Heart right ventricle (tissue), 16 donors: ENCODE measurements around the gene TARP.
"Not testable (repeated sequence)": the region's sequence is repeated elsewhere in the genome, so short reads cannot be mapped to it uniquely, and the experiment has no call there.

Experiments used
- ATAC-seq, 8 donors: fragments of 200-7000 bp; cut with Tn5 transposase; one replicate each; pipeline ENCODE4 v1.9.1; 2020; ENCODE audit warnings: mild to moderate bottlenecking in 8 of 8, moderate library complexity in 8 of 8, moderate number of reproducible peaks in 1 of 8
- DNase-seq, 2 donors: peaks; one replicate each; pipeline ENCODE4 v3.0.0-alpha.2; 2020
- H3K27ac ChIP-seq, 10 donors: fragments of 200-600 bp; sonication (generic) in 2 of 10; one replicate each; pipeline versions ENCODE4 v1.5.0 to v1.8.0; 2020 to 2022; ENCODE audit warnings: mild to moderate bottlenecking in 3 of 10
- H3K27me3 ChIP-seq, 7 donors: fragments of 200-600 bp; one replicate each; pipeline ENCODE4 v1.8.0; 2021 to 2022; ENCODE audit warnings: mild to moderate bottlenecking in 2 of 7
- H3K36me3 ChIP-seq, 9 donors: fragments of 200-600 bp; sonication (generic) in 1 of 9; one replicate each; pipeline versions ENCODE4 v1.5.0 to v1.8.0; 2020 to 2022; ENCODE audit warnings: mild to moderate bottlenecking in 2 of 9
- H3K4me1 ChIP-seq, 9 donors: fragments of 200-600 bp; sonication (generic) in 1 of 9; one replicate each; pipeline versions ENCODE4 v1.5.0 to v1.8.0; 2020 to 2022; ENCODE audit warnings: mild to moderate bottlenecking in 4 of 9
- H3K4me3 ChIP-seq, 10 donors: fragments of 200-600 bp; sonication (generic) in 2 of 10; one replicate each; pipeline versions ENCODE4 v1.5.0 to v1.8.0; 2020 to 2022; ENCODE audit warnings: mild to moderate bottlenecking in 7 of 10, moderate library complexity in 2 of 10
- H3K9me3 ChIP-seq, 11 donors: fragments of 200-600 bp in 10 of 11; sonication (generic) in 2 of 11; one replicate each; pipeline versions ENCODE4 v1.5.0 to v1.8.0; 2013 to 2022; ENCODE audit warnings: mild to moderate bottlenecking in 2 of 11, control low read depth in 1 of 11, moderate library complexity in 1 of 11
- CTCF ChIP-seq, 9 donors: fragments of 200-600 bp; sonication (generic) in 2 of 9; IDR thresholded peaks; one replicate each; pipeline versions ENCODE4 v1.5.0 to v1.8.0; 2021 to 2022; ENCODE audit warnings: antibody characterized with exemption in 9 of 9, mild to moderate bottlenecking in 5 of 9, moderate library complexity in 1 of 9
- WGBS, 2 donors: extraction: QIAGEN DNeasy Blood & Tissue Kit; methylation state at CpG; one replicate each; pipeline ENCODE4 v1.1.7; 2013; ENCODE audit warnings: inconsistent platforms in 1 of 2; 5-methylcytosine and 5-hydroxymethylcytosine counted together
- intact Hi-C, 10 donors: fragments of 100-400 bp; cut with DNase I; formaldehyde crosslinking; loops; one replicate each; pipeline versions ENCODE4 v1.11.1 to v1.14.2; 2022
- donor health status: Arrhythmogenic right ventricular cardiomyopathy.
- donor health status: ischemic (EF 13 %, LVEDD 7.1; RV severe dilation, severe dysfunction).
- donor health status: healthy with polysubstance abuse.
- donor health status: DM: no; HTN: yes; CAD: no.
- donor health status: DM: no; HTN: no; CAD: no.
- donor health status: ischemic (EF 25% LVEDD 6.9; RV normal size, moderate dysfunction).
- donor health status: ischemic (EF 25% LVEDD 5.7; RV mildly dilated, moderate dysfunction).
- donor health status: healthy.
- donor health status: DM: yes; HTN: yes; CAD: no.
- donor health status: Ischemic cardiomyopathy.
- donor health status: ischemic (EF 35%, LVEDD 5.7; RV mildly dilated, moderate dysfunction).
- donor health status: nonischemic (EF 11% LVEDD 7.7; RV severe dilation, severe dysfunction).
- donor health status: DM: yes; HTN: yes; CAD: no.
- donor health status: PGD.
- donor health status: ischemic (EF 29% LVEDD 5.4; RV normal size, mild dysfunction).
- donor health status: nonischemic (EF 23%, LVEDD 6.1; RV moderate dilation, normal function).

The TARP gene

GRCh38 chr7:38235606-38236005, 37.8 kb downstream of the TARP start:
- Histone ChIP-seq H3K27me3 (no peaks in the 10 kb centered on the region), H3K4me1 (peaks cover 0 to 30% (median 0%) of the 10 kb centered on the region in 9 donors), H3K4me3 (no peak overlapping the region), H3K36me3 (peaks cover 0 to 20% (median 0%) of the 10 kb centered on the region in 9 donors), H3K27ac (no peak overlapping the region), H3K9me3 (no peaks in the 10 kb centered on the region)
- DNase-seq (no peak), ATAC-seq (no peak)
- 69 to 76% methylated on average over 4 of the region's 4 CpGs for WGBS, 2 donors
- TF ChIP-seq CTCF (IDR thresholded peaks at IDR 0.05): no peak
- intact Hi-C loops: no loop called here

- H3K9me3 ChIP-seq, H3K27ac ChIP-seq, H3K27me3 ChIP-seq, ATAC-seq, intact Hi-C loops, DNase-seq, H3K4me3 ChIP-seq: not testable (repeated sequence)
- Histone ChIP-seq H3K36me3 (peaks cover 0 to 28% (median 4%) of the 10 kb centered on the region in 9 donors), H3K4me1 (peaks cover 0 to 30% (median 0%) of the 10 kb centered on the region in 9 donors)
- WGBS, 2 donors: 90 to 93% methylated on average over 11 of the region's 11 CpGs
These were observed 38.7 kb downstream of the TARP start for GRCh38 chr7:38234759-38235158.

- Histone ChIP-seq H3K27ac (peak overlapping the region in 1 of 10 donors; percentile 58), H3K27me3 (no peaks in the 10 kb centered on the region)
These were observed 40.7 kb downstream of the TARP start for GRCh38 chr7:38232502-38233366.

GRCh38 chr7:38229884-38230642, 43.4 kb downstream of the TARP start:
- TF ChIP-seq CTCF (IDR thresholded peaks at IDR 0.05): no peak
- ATAC-seq (no peak), DNase-seq (no peak)
- 93 to 94% methylated on average over 6 of the region's 6 CpGs for WGBS, 2 donors
- Histone ChIP-seq H3K36me3 (peaks cover 0 to 64% (median 13%) of the 10 kb centered on the region in 9 donors), H3K27ac (no peak overlapping the region), H3K9me3 (no peaks in the 10 kb centered on the region), H3K27me3 (no peaks in the 10 kb centered on the region), H3K4me1 (peaks cover 0 to 22% (median 0%) of the 10 kb centered on the region in 9 donors), H3K4me3 (no peak overlapping the region)
- intact Hi-C loops: loop anchor here in 3 of 10 donors (5.0 to 10.0 kb wide), 3 partner anchors 85 to 328 kb away; partner anchors contain the start of gene SFRP4 (in 1 of the 3)

More at GRCh38 chr7:38232502-38233366, 40.7 kb downstream of the TARP start:
- Histone ChIP-seq H3K36me3 (peaks cover 0 to 48% (median 13%) of the 10 kb centered on the region in 9 donors), H3K4me1 (peaks cover 0 to 30% (median 0%) of the 10 kb centered on the region in 9 donors), H3K4me3 (no peak overlapping the region), H3K9me3 (no peaks in the 10 kb centered on the region)
- no peak for TF ChIP-seq CTCF (IDR thresholded peaks at IDR 0.05)
- intact Hi-C loops: no loop called here
- 71 to 74% methylated on average over 11 of the region's 11 CpGs for WGBS, 2 donors
- peak in 5 of 8 donors; percentile 48 to 56 (median 52) for ATAC-seq
- DNase-seq: no peak
